ENCODE results near the gene GPR4. TPM values are rescaled to one million over a fixed set of nuclear protein-coding genes. Genes with fewer than 3 reads are reported as not detected.
"Not testable (repeated sequence)": the region's sequence is repeated elsewhere in the genome, so short reads cannot be mapped to it uniquely, and the experiment has no call there.

Gene GPR4
- polyA plus RNA-seq (2014; cell fraction: cytosol; rRNA removed): 1.3 and 1.7 TPM in 2 replicates
- 0.62 and 1.2 TPM in 2 replicates for polyA plus RNA-seq (2014; cell fraction: nucleus; rRNA removed)

GRCh38 chr19:45601524-45602374, at the start of gene GPR4:
TSS of gene GPR4 (minus strand) at chr19:45602212. CDS start at chr19:45591866, 10,346 bp downstream.
- DNase-seq (ENCODE audit: low spot score): peak; percentile 52

GRCh38 chr19:45650722-45651121, 48.7 kb upstream of the GPR4 start:
- DNase-seq (ENCODE audit: low spot score): no peak

- DNase-seq (ENCODE audit: low spot score): no peak
Observed at GRCh38 chr19:45646345-45646698, 44.3 kb upstream of the GPR4 start.

- peak; percentile 96 for DNase-seq (ENCODE audit: low spot score)
Observed at GRCh38 chr19:45645631-45646344, 43.8 kb upstream of the GPR4 start.

- DNase-seq (ENCODE audit: low spot score): no peak
Observed at GRCh38 chr19:45645068-45645630, 43.1 kb upstream of the GPR4 start.

- DNase-seq (ENCODE audit: low spot score): no peak
Observed at GRCh38 chr19:45643927-45644771, 42.1 kb upstream of the GPR4 start.

GRCh38 chr19:45643024-45643926, 41.3 kb upstream of the GPR4 start:
- peak; percentile 85 for DNase-seq (ENCODE audit: low spot score)

GRCh38 chr19:45641274-45642105, 39.5 kb upstream of the GPR4 start:
- DNase-seq (ENCODE audit: low spot score): no peak

GRCh38 chr19:45640849-45641273, 38.8 kb upstream of the GPR4 start:
- no peak for DNase-seq (ENCODE audit: low spot score)

- DNase-seq (ENCODE audit: low spot score): no peak
Observed at GRCh38 chr19:45638930-45639729, 37.1 kb upstream of the GPR4 start, which contains the start of gene EML2. TSS of gene EML2 (minus strand) at chr19:45639397. CDS start at chr19:45639376, 21 bp downstream.

GRCh38 chr19:45637890-45638667, 36.1 kb upstream of the GPR4 start:
- DNase-seq (ENCODE audit: low spot score): no peak

GRCh38 chr19:45636902-45637301, 34.9 kb upstream of the GPR4 start:
- no peak for DNase-seq (ENCODE audit: low spot score)

- no peak for DNase-seq (ENCODE audit: low spot score)
Observed at GRCh38 chr19:45636275-45636674, 34.3 kb upstream of the GPR4 start.

- no peak for DNase-seq (ENCODE audit: low spot score)
Observed at GRCh38 chr19:45632468-45633196, 30.6 kb upstream of the GPR4 start.

- no peak for DNase-seq (ENCODE audit: low spot score)
Observed at GRCh38 chr19:45630463-45630862, 28.5 kb upstream of the GPR4 start.

- DNase-seq (ENCODE audit: low spot score): no peak
Observed at GRCh38 chr19:45629704-45630103, 27.7 kb upstream of the GPR4 start.

GRCh38 chr19:45628219-45628618, 26.2 kb upstream of the GPR4 start:
- DNase-seq (ENCODE audit: low spot score): not testable (repeated sequence)
